SU-DHL-6 (cell line): Measurements from ENCODE around the gene MYMK.

ENCODE experiments used
- H2AFZ ChIP-seq: fragments of 200-600 bp; sonication (generic); 2 replicates; pipeline ENCODE4 v1.6.1; 2014; ENCODE audit warnings: low read depth, mild to moderate bottlenecking, moderate library complexity, mixed read lengths, antibody characterized with exemption, low read length; ENCODE audit not compliant: severe bottlenecking
- H3F3A ChIP-seq: fragments of 200-600 bp; shearing (Covaris generic); 2 replicates; pipeline ENCODE4 v1.6.0; 2016; ENCODE audit warnings: antibody characterized with exemption, mild to moderate bottlenecking; ENCODE audit not compliant: insufficient read depth
- H3K27ac ChIP-seq: fragments of 200-600 bp; sonication (generic); 2 replicates; pipeline ENCODE4 v1.5.1; 2016; ENCODE audit warnings: low read depth, mild to moderate bottlenecking, low read length, moderate library complexity, mixed read lengths
- H3K27me3 ChIP-seq: fragments of 200-600 bp; sonication (generic), shearing (Covaris generic); 2 replicates; pipeline ENCODE4 v1.6.0; 2014; ENCODE audit warnings: mild to moderate bottlenecking, low read length
- H3K36me3 ChIP-seq: fragments of 200-600 bp; sonication (generic); 2 replicates; pipeline ENCODE4 v1.6.1; 2014; ENCODE audit warnings: mild to moderate bottlenecking, low read length, mixed read lengths
- H3K4me2 ChIP-seq: fragments of 300-600, 200-600 bp; shearing (Covaris generic), sonication (generic); 2 replicates; pipeline ENCODE4 v1.6.0; 2014; ENCODE audit warnings: low read length, low read depth, mild to moderate bottlenecking; ENCODE audit not compliant: poor library complexity, severe bottlenecking
- H3K4me3 ChIP-seq: fragments of 200-600 bp; sonication (generic); 2 replicates; pipeline ENCODE4 v1.5.1; 2014; ENCODE audit warnings: antibody characterized with exemption, low read length, mild to moderate bottlenecking, mixed read lengths; ENCODE audit not compliant: insufficient read depth, poor library complexity, severe bottlenecking
- H3K79me2 ChIP-seq: fragments of 200-600 bp; sonication (generic); 2 replicates; pipeline ENCODE4 v1.6.1; 2014; ENCODE audit warnings: mild to moderate bottlenecking, low read length, moderate library complexity; ENCODE audit not compliant: insufficient read depth
- H3K9ac ChIP-seq: fragments of 200-600 bp; sonication (generic); 2 replicates; pipeline ENCODE4 v1.7.0; 2014; ENCODE audit warnings: mild to moderate bottlenecking, low read length
- H3K9me2 ChIP-seq: fragments of 200-600 bp; sonication (generic); replicated peaks from 2 replicates; pipeline ENCODE4 v1.6.1; 2014; ENCODE audit warnings: low read length; ENCODE audit not compliant: insufficient read depth
- H3K9me3 ChIP-seq: fragments of 200-600 bp; sonication (generic); 2 replicates; pipeline ENCODE4 v1.6.1; 2014; ENCODE audit warnings: low read length, mixed read lengths; ENCODE audit not compliant: insufficient read depth
- H4K20me1 ChIP-seq: fragments of 200-600 bp; sonication (generic); 2 replicates; pipeline ENCODE4 v1.6.1; 2014; ENCODE audit warnings: low read depth, mild to moderate bottlenecking, antibody characterized with exemption, low read length, moderate library complexity, mixed read lengths
- CTCF ChIP-seq: fragments of 200-600 bp; sonication (generic); IDR thresholded peaks from one replicate; pipeline ENCODE4 v1.5.1; 2017; ENCODE audit warnings: antibody characterized with exemption, mild to moderate bottlenecking, low read length, moderate library complexity; ENCODE audit not compliant: insufficient read depth, poor library complexity, severe bottlenecking
- EZH2phosphoT487 ChIP-seq: fragments of 200-600 bp; sonication (generic), shearing (Covaris generic); conservative IDR thresholded peaks from 2 replicates; pipeline ENCODE4 v1.6.1; 2018; ENCODE audit warnings: mild to moderate bottlenecking, antibody characterized with exemption, low read length, moderate library complexity, mixed read lengths

MYMK gene

GRCh38 chr9:133490201-133490681 is 34.5 kb downstream of the MYMK start:
- Histone ChIP-seq H3K9me2 (no peaks in the 10 kb centered on the region), H2AFZ (no peak overlapping the region), H3K9me3 (no peaks in the 10 kb centered on the region), H4K20me1 (no peaks in the 10 kb centered on the region), H3K4me2 (no peak overlapping the region), H3K79me2 (no peaks in the 10 kb centered on the region), H3K36me3 (no peaks in the 10 kb centered on the region), H3K9ac (no peak overlapping the region), H3K27me3 (no peaks in the 10 kb centered on the region), H3K27ac (no peak overlapping the region), H3K4me3 (no peak overlapping the region), H3F3A (no peaks in the 10 kb centered on the region)
- TF ChIP-seq EZH2phosphoT487 (no peak), CTCF (no peak)

GRCh38 chr9:133489253-133490190 is 35.2 kb downstream of the MYMK start:
- Histone ChIP-seq H3K79me2 (no peaks in the 10 kb centered on the region), H3F3A (no peaks in the 10 kb centered on the region), H3K27me3 (no peaks in the 10 kb centered on the region), H4K20me1 (no peaks in the 10 kb centered on the region), H3K4me3 (no peak overlapping the region), H3K27ac (no peak overlapping the region), H3K9me2 (no peaks in the 10 kb centered on the region), H2AFZ (no peak overlapping the region), H3K9me3 (no peaks in the 10 kb centered on the region), H3K9ac (no peak overlapping the region), H3K4me2 (no peak overlapping the region), H3K36me3 (no peaks in the 10 kb centered on the region)
- TF ChIP-seq EZH2phosphoT487 (no peak), CTCF (no peak)

GRCh38 chr9:133488686-133489252 is 36.0 kb downstream of the MYMK start:
- Histone ChIP-seq H4K20me1 (no peaks in the 10 kb centered on the region), H3K4me3 (no peak overlapping the region), H3K9me2 (no peaks in the 10 kb centered on the region), H3K79me2 (no peaks in the 10 kb centered on the region), H3K9ac (no peak overlapping the region), H3K4me2 (no peak overlapping the region), H3K36me3 (no peaks in the 10 kb centered on the region), H3K27ac (no peak overlapping the region), H2AFZ (no peak overlapping the region), H3F3A (no peaks in the 10 kb centered on the region), H3K27me3 (no peaks in the 10 kb centered on the region), H3K9me3 (no peaks in the 10 kb centered on the region)
- TF ChIP-seq EZH2phosphoT487 (no peak), CTCF (no peak)
